TTC549 (cell line): Measurements from ENCODE around the gene DSC3.

Experiments
- FAIRE-seq: peaks from 2 replicates; lab custom pipeline; 2012; peaks lifted over from hg19 to GRCh38; lab: Jason Lieb, UNC

Gene DSC3

DNA sequence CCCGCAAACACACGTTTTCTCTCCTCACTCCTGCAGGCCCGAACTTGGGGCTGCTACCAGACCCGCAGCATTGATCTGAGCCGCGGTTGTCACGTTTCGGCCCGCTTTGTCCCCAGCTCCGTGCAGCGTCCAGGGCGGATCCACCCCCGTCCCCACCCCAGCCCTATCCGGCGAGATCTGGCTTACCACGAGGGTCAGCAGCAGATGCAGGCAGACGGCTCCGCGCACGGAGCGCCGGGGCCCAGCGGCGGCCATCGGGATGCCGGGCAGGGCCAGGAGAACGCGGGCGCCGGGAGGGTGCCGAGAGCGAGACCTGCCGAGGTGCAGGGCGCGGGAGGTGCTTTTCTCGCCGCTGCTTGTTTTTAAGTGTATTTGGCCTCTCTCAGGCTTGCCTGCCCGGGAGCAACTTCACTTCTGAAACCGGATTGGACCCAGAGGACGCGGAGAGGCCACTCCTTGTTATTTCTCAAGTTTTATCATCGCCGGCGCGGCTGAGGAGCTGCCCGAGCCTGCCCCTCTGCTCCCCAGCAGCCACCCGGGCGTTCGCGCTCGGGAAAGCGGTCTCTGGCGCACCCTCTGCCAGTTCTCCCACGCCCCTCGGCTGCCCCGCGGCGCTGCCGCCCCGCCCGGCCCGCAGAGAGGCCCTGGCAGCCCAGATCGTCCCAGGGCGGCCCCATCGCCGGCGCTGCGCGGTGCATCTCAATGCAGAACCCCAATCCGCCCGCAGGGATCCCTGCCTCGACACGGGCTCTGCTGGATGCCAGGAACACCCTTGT, at the start of gene DSC3:
Gene DSC3, minus strand, starts transcription at position 337 of the 776 bp plus-strand sequence. Its CDS starts 82 bp downstream, at position 255.
- no peak for FAIRE-seq

GRCh38 chr18:31091350-31091749, 48.8 kb upstream of the DSC3 start:
- FAIRE-seq = no peak

DNA sequence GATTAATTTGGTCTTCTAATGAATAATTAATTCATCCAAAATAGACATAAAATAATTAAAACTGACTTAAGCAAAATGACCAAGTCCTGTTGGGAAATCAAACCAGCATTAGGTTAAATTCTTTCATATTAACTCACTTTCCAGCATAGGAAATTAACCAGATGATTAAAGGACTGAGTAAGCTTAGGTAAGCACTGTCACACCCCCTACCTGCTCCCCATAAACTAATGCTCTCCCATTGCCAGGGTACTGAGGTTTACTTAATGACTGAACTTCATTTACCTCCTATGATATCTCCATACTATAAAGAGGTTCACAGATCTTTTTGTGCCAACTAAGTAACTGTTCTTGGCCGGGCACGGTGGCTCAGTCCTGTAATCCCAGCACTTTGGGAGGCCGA, 46.0 kb upstream of the DSC3 start:
- no peak for FAIRE-seq

DNA sequence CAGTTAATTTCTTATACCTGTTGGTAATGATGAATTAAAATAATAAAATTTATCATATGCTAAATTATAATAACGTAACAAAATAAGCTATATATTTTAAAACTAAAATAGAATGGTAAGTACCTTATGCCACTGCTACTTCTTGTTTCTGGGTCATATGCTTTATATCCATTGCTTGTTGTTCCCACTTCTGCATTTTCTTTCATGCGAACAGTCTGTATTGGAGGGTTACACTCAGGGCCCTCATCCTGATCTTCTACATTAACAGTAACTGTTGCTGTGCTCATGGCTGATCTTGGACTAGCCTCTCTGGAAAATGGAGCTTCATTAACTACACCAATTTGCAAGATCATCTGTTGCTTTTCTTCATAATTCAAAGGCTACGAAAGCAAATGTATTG, 37.4 kb upstream of the DSC3 start:
- FAIRE-seq = no peak

- FAIRE-seq = no peak
These were observed 35.3 kb upstream of the DSC3 start for GRCh38 chr18:31077878-31078277.

DNA sequence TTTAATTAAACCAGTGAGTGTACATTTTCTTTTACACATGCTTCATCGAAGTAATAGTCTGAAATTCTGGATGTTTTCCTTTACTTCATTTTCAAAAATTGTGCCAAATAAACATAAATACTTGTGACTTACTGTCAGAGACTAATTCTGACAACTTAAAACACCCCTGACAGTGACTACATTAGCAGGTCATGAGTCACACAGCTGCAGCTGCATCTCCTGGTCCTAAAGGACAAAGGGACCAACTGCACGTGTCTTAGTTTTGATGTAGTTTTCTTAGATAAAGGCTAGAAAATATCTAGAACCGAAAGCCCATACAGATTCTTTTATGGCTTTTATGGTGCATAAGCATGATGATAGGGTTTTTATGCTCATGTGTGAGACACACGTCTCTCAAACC, 29.6 kb upstream of the DSC3 start:
- no peak for FAIRE-seq

DNA sequence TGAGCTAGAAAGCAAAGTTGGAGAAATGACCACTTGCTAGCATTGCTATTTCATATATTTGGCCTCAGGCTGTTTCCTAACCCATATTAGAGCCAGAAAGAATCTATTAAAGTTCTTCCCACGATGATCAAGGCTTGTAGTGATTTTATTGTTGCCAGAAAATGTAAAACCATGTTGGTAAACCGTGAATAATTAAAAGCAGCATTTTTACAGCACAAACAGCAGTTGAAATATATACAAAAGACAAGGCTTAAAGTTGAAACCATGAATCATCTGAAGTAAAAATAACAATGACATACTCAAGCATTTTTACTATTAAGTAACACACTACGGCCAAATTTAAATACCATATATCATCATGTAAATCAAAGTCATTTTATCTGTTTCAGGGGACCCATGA, 27.7 kb upstream of the DSC3 start:
- no peak for FAIRE-seq

DNA sequence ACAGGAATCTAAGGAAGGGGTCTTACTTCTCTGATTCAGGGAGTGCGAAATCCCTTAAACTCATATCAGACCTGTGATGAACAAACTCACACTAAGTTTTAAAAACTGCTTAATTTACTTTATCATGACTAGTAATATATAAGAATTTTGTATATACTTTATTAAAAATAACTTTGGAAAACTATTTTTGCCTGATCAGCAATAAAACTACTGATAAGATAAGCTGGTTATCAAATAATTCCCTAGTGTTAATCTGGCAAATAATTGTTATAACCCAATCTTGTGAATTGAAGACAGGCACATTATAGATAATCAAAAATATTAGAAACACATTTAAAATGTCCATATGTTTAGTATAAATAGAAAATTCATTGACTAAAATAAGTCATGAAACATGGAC, 23.7 kb upstream of the DSC3 start:
- no peak for FAIRE-seq

- no peak for FAIRE-seq
These were observed 22.7 kb upstream of the DSC3 start for GRCh38 chr18:31065036-31065773.

DNA sequence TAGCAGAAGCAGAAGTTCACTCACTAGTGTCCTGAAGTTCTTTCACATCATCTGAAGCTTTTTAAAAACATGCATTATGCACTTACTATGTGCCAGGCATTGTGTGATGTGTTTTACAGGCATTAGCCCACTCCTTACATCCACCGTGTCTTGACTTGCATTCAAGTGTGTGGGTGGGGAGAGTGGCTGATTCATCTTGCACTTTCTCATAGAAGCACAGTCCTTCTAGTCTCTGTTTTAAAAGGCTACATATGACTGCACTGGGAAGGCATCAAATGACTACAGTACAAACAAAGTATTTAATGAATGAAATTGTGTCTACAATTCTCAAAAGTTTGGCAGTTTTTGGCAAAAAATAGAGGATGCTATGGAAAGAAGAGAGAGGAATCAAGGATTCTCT, 21.6 kb upstream of the DSC3 start:
- no peak for FAIRE-seq

- FAIRE-seq = no peak
These were observed 19.4 kb upstream of the DSC3 start for GRCh38 chr18:31061945-31062344.

- FAIRE-seq = no peak
These were observed 16.4 kb upstream of the DSC3 start for GRCh38 chr18:31058897-31059296.

DNA sequence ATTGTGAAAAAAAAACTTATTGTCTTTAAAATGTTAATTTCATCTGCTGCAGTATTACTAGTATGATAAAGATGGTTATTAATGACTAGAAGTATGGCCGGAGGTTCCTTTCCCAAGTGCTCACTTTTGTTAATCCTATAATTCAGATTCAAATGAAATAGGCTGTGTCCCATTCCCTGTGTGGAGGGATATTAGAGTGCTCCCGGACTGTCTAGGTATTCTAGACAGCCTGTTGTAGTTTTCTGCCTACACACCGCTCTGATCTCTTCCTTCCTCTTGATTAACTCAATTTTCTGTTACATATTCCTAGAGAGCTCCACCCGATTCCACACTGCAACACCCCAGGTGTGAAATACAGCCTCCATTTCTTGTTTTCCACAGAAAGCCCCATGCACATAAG, 15.4 kb upstream of the DSC3 start:
- FAIRE-seq = no peak

GRCh38 chr18:31057051-31057450, 14.5 kb upstream of the DSC3 start:
- no peak for FAIRE-seq

DNA sequence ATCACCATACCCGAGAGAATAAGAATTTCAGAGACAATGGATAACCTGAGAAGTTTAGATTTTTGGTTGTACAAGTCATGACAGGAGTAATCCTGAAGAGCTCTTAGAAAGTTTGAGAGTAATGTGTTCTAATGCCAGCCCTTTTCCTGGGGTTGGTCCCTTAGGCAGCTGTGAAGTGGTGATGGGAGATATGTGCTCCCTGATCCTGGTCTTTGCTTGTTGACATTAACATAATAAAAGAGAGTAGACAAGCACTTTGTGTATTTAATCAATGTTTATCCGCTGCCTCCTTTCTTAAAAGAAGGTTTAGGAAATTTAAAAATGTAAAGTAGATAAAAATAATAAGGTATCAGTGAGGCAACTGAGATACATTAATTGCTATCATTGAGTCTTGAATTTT, 13.8 kb upstream of the DSC3 start:
- no peak for FAIRE-seq

- FAIRE-seq = no peak
These were observed 8.1 kb upstream of the DSC3 start for GRCh38 chr18:31050635-31051034.

DNA sequence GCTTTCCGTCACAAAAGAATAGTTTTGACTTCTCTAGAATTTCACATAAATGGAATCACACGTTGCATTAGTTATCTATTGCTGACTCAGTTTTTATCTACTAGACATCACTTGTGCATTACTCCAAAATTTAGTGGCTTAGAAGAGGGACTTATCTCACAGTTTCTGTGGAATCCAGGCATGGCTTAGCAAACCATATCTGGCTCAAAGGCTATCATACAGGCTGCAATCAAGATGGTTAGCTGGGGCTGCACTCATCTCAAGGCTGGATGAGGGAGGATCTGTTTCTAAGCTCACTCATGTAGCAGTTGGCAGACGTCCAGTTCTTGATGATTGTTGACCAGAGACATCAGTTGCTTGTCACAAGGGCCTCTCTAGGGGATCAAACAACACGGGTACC, 6.6 kb upstream of the DSC3 start:
- FAIRE-seq = no peak

GRCh38 chr18:31048216-31048615, 5.7 kb upstream of the DSC3 start:
- no peak for FAIRE-seq

GRCh38 chr18:31046916-31047315, 4.4 kb upstream of the DSC3 start:
- no peak for FAIRE-seq

DNA sequence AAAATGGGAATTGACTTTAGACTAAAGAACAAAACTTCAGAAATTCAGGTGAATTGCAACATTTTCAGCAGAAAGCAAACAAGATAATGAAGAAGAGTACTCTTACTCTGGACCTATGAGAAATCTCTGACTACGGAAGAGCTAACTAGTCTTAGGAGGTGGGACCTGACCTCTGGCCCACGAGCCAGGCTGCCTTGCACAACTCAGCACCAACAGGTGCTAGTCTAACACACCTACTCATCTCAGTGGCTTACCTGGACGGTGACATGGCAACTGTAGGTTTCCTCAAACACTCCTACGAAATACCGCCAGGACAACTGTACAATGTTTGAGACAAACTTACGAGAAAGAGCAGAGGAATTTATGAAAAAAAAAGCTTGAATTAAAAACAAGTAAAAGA, 3.1 kb upstream of the DSC3 start:
- no peak for FAIRE-seq

GRCh38 chr18:31044926-31045325, 2.4 kb upstream of the DSC3 start:
- FAIRE-seq = no peak

DNA sequence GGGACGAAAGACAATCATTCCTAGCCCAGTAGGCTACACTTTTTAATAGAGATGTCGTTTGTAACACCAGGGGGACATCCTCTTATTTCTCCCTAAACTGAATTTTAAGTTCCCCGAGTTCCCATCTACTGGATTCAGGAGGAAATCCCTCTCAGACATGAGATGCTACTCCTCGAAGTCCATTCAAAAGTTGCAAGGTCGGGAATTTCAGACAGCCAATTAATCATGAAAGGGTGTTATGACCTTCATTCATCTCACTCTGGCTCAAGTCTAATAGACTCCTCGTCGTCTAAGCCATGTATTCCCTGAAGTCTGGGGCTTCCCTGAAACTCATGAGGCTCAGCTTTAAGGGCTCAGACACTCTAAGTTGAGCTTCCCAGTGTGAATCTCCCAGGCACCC, 1.2 kb upstream of the DSC3 start:
- FAIRE-seq = no peak

DNA sequence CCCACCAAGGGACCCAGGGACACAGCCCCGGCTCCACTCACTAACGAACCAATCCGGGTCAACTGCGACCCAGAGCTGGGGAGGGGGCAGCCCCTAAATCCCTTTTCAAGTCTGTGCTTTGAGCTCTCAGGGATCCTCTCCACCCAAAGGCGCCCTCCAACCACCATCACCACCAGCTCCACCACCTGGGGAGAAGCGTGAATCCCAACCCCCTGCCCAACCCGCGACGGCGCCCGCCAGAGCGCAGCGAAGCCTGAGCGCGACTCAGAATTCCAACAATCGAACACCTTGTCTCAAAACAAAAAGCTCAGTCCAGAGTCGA, 497 bp downstream of the DSC3 start:
- FAIRE-seq = no peak
